Measurements from ENCODE around the gene TMEM182.

The TMEM182 gene

GRCh38 chr2:102782187-102782586 lies 20.4 kb downstream of the TMEM182 start:
- Mint-ChIP-seq H3K4me1 (ENCODE audit: low read depth) (no peaks in the 10 kb centered on the region), H3K4me3 (no peak overlapping the region), H3K27ac (no peak overlapping the region), H3K9me3 (no peaks in the 10 kb centered on the region), H3K36me3 (ENCODE audit: low read depth) (peaks cover 16% of the 10 kb centered on the region), H3K27me3 (no peaks in the 10 kb centered on the region)
- no peak for DNase-seq

- no peaks in the 10 kb centered on the region for H3K4me1 Mint-ChIP-seq (ENCODE audit: low read depth)
- H3K36me3 Mint-ChIP-seq (ENCODE audit: low read depth) = peaks cover 19% of the 10 kb centered on the region
- DNase-seq = no peak
- H3K27ac Mint-ChIP-seq = no peak overlapping the region
- H3K27me3 Mint-ChIP-seq = no peaks in the 10 kb centered on the region
- no peaks in the 10 kb centered on the region for H3K9me3 Mint-ChIP-seq
- no peak overlapping the region for H3K4me3 Mint-ChIP-seq
Observed at GRCh38 chr2:102782933-102783332, 21.1 kb downstream of the TMEM182 start.

- Mint-ChIP-seq H3K4me3 (no peak overlapping the region), H3K27me3 (no peaks in the 10 kb centered on the region), H3K36me3 (ENCODE audit: low read depth) (peaks cover 19% of the 10 kb centered on the region), H3K9me3 (no peaks in the 10 kb centered on the region), H3K27ac (no peak overlapping the region), H3K4me1 (ENCODE audit: low read depth) (no peaks in the 10 kb centered on the region)
- DNase-seq = no peak
Observed at GRCh38 chr2:102783506-102784183, 21.8 kb downstream of the TMEM182 start.

- Mint-ChIP-seq H3K36me3 (ENCODE audit: low read depth) (peaks cover 19% of the 10 kb centered on the region), H3K27ac (no peak overlapping the region), H3K4me3 (no peak overlapping the region), H3K4me1 (ENCODE audit: low read depth) (no peaks in the 10 kb centered on the region), H3K9me3 (no peaks in the 10 kb centered on the region), H3K27me3 (no peaks in the 10 kb centered on the region)
- no peak for DNase-seq
Observed at GRCh38 chr2:102784940-102785339, 23.1 kb downstream of the TMEM182 start.

GRCh38 chr2:102788216-102788884 lies 26.5 kb downstream of the TMEM182 start:
- no peak for DNase-seq
- no peak overlapping the region for H3K27ac Mint-ChIP-seq
- H3K4me3 Mint-ChIP-seq = no peak overlapping the region

GRCh38 chr2:102788885-102789260 lies 27.0 kb downstream of the TMEM182 start:
- peaks cover 19% of the 10 kb centered on the region for H3K36me3 Mint-ChIP-seq (ENCODE audit: low read depth)
- DNase-seq = no peak
- no peaks in the 10 kb centered on the region for H3K4me1 Mint-ChIP-seq (ENCODE audit: low read depth)
- H3K4me3 Mint-ChIP-seq = no peak overlapping the region
- no peak overlapping the region for H3K27ac Mint-ChIP-seq
- H3K27me3 Mint-ChIP-seq = no peaks in the 10 kb centered on the region
- no peaks in the 10 kb centered on the region for H3K9me3 Mint-ChIP-seq

More at GRCh38 chr2:102788216-102788884, 26.5 kb downstream of the TMEM182 start:
- H3K4me1 Mint-ChIP-seq (ENCODE audit: low read depth) = no peaks in the 10 kb centered on the region
- H3K27me3 Mint-ChIP-seq = no peaks in the 10 kb centered on the region
- peaks cover 19% of the 10 kb centered on the region for H3K36me3 Mint-ChIP-seq (ENCODE audit: low read depth)
- no peaks in the 10 kb centered on the region for H3K9me3 Mint-ChIP-seq

GRCh38 chr2:102789349-102790090 lies 27.7 kb downstream of the TMEM182 start:
- peaks cover 19% of the 10 kb centered on the region for H3K36me3 Mint-ChIP-seq (ENCODE audit: low read depth)

GRCh38 chr2:102790091-102790455 lies 28.2 kb downstream of the TMEM182 start:
- no peaks in the 10 kb centered on the region for H3K9me3 Mint-ChIP-seq
- peaks cover 15% of the 10 kb centered on the region for H3K36me3 Mint-ChIP-seq (ENCODE audit: low read depth)
- no peak overlapping the region for H3K4me3 Mint-ChIP-seq
- DNase-seq = no peak
- H3K27me3 Mint-ChIP-seq = no peaks in the 10 kb centered on the region
- no peaks in the 10 kb centered on the region for H3K4me1 Mint-ChIP-seq (ENCODE audit: low read depth)
- H3K27ac Mint-ChIP-seq = no peak overlapping the region

More at GRCh38 chr2:102789349-102790090, 27.7 kb downstream of the TMEM182 start:
- Mint-ChIP-seq H3K27me3 (no peaks in the 10 kb centered on the region), H3K4me3 (no peak overlapping the region), H3K27ac (no peak overlapping the region), H3K9me3 (no peaks in the 10 kb centered on the region), H3K4me1 (ENCODE audit: low read depth) (no peaks in the 10 kb centered on the region)
- DNase-seq = no peak

GRCh38 chr2:102792568-102793208 lies 30.9 kb downstream of the TMEM182 start:
- H3K4me3 Mint-ChIP-seq = no peak overlapping the region
- peaks cover 16% of the 10 kb centered on the region for H3K36me3 Mint-ChIP-seq (ENCODE audit: low read depth)
- H3K27me3 Mint-ChIP-seq = no peaks in the 10 kb centered on the region
- DNase-seq = no peak
- no peaks in the 10 kb centered on the region for H3K4me1 Mint-ChIP-seq (ENCODE audit: low read depth)
- H3K9me3 Mint-ChIP-seq = peaks cover 6% of the 10 kb centered on the region
- no peak overlapping the region for H3K27ac Mint-ChIP-seq

- Mint-ChIP-seq H3K4me3 (no peak overlapping the region), H3K27me3 (no peaks in the 10 kb centered on the region), H3K9me3 (peaks cover 30% of the 10 kb centered on the region), H3K4me1 (ENCODE audit: low read depth) (no peaks in the 10 kb centered on the region), H3K27ac (no peak overlapping the region), H3K36me3 (ENCODE audit: low read depth) (peaks cover 45% of the 10 kb centered on the region)
- no peak for DNase-seq
Observed at GRCh38 chr2:102795641-102796040, 33.8 kb downstream of the TMEM182 start.

GRCh38 chr2:102796337-102796736 lies 34.5 kb downstream of the TMEM182 start:
- Mint-ChIP-seq H3K4me3 (no peak overlapping the region), H3K36me3 (ENCODE audit: low read depth) (peaks cover 52% of the 10 kb centered on the region), H3K27me3 (no peaks in the 10 kb centered on the region), H3K9me3 (peaks cover 37% of the 10 kb centered on the region), H3K27ac (no peak overlapping the region), H3K4me1 (ENCODE audit: low read depth) (no peaks in the 10 kb centered on the region)
- no peak for DNase-seq

GRCh38 chr2:102797486-102797885 lies 35.7 kb downstream of the TMEM182 start:
- Mint-ChIP-seq H3K4me1 (ENCODE audit: low read depth) (peaks cover 2% of the 10 kb centered on the region), H3K4me3 (no peak overlapping the region), H3K9me3 (peaks cover 47% of the 10 kb centered on the region), H3K36me3 (ENCODE audit: low read depth) (peaks cover 63% of the 10 kb centered on the region), H3K27ac (no peak overlapping the region), H3K27me3 (no peaks in the 10 kb centered on the region)
- DNase-seq = no peak

- Mint-ChIP-seq H3K4me1 (ENCODE audit: low read depth) (peaks cover 8% of the 10 kb centered on the region), H3K27ac (no peak overlapping the region), H3K9me3 (peaks cover 50% of the 10 kb centered on the region), H3K27me3 (no peaks in the 10 kb centered on the region), H3K4me3 (no peak overlapping the region), H3K36me3 (ENCODE audit: low read depth) (peaks cover 69% of the 10 kb centered on the region)
- DNase-seq = no peak
Observed at GRCh38 chr2:102798181-102798580, 36.4 kb downstream of the TMEM182 start.

- no peaks in the 10 kb centered on the region for H3K27me3 Mint-ChIP-seq
- no peak for DNase-seq
- H3K9me3 Mint-ChIP-seq = peaks cover 50% of the 10 kb centered on the region
- H3K4me3 Mint-ChIP-seq = no peak overlapping the region
- peaks cover 17% of the 10 kb centered on the region for H3K4me1 Mint-ChIP-seq (ENCODE audit: low read depth)
- no peak overlapping the region for H3K27ac Mint-ChIP-seq
- peaks cover 74% of the 10 kb centered on the region for H3K36me3 Mint-ChIP-seq (ENCODE audit: low read depth)
Observed at GRCh38 chr2:102801098-102801718, 39.4 kb downstream of the TMEM182 start.
